ENCODE measurements around the gene EIF2D.
A peak's percentile ranks its signal among the peaks of the same experiment; 100 is the strongest.
"Not testable (repeated sequence)": the region's sequence is repeated elsewhere in the genome, so short reads cannot be mapped to it uniquely, and the experiment has no call there.

EIF2D gene

GRCh38 chr1:206612129-206612876 lies at the start of gene EIF2D:
EIF2D (minus strand) TSS chr1:206612465; CDS start chr1:206612342, 123 bp downstream.
- peak; percentile 96 for DNase-seq

- DNase-seq: no peak
Measured at GRCh38 chr1:206661161-206661820, 49.0 kb upstream of the EIF2D start.

GRCh38 chr1:206660136-206660535 lies 47.9 kb upstream of the EIF2D start:
- no peak for DNase-seq

- no peak for DNase-seq
Measured at GRCh38 chr1:206658981-206659273, 46.7 kb upstream of the EIF2D start.

GRCh38 chr1:206658264-206658980 lies 46.2 kb upstream of the EIF2D start:
- DNase-seq: peak; percentile 60 to 69

GRCh38 chr1:206657751-206658150 lies 45.5 kb upstream of the EIF2D start:
- DNase-seq: no peak

- no peak for DNase-seq
Measured at GRCh38 chr1:206656936-206657335, 44.7 kb upstream of the EIF2D start.

- DNase-seq: no peak
Measured at GRCh38 chr1:206655471-206655882, 43.2 kb upstream of the EIF2D start.

- DNase-seq: no peak
Measured at GRCh38 chr1:206654828-206655227, 42.6 kb upstream of the EIF2D start.

- no peak for DNase-seq
Measured at GRCh38 chr1:206653715-206654459, 41.6 kb upstream of the EIF2D start.

- no peak for DNase-seq
Measured at GRCh38 chr1:206651958-206652890, 40.0 kb upstream of the EIF2D start.

- DNase-seq: no peak
Measured at GRCh38 chr1:206651014-206651413, 38.7 kb upstream of the EIF2D start.

- no peak for DNase-seq
Measured at GRCh38 chr1:206649261-206649921, 37.1 kb upstream of the EIF2D start.

GRCh38 chr1:206647224-206647623 lies 35.0 kb upstream of the EIF2D start:
- no peak for DNase-seq

GRCh38 chr1:206646504-206646903 lies 34.2 kb upstream of the EIF2D start:
- DNase-seq: no peak

- DNase-seq: no peak
Measured at GRCh38 chr1:206643118-206643698, 30.9 kb upstream of the EIF2D start.

GRCh38 chr1:206642074-206642473 lies 29.8 kb upstream of the EIF2D start:
- DNase-seq: not testable (repeated sequence)

GRCh38 chr1:206637605-206638004 lies 25.3 kb upstream of the EIF2D start:
- DNase-seq: no peak

- no peak for DNase-seq
Measured at GRCh38 chr1:206636671-206637070, 24.4 kb upstream of the EIF2D start.

- DNase-seq: no peak
Measured at GRCh38 chr1:206635978-206636345, 23.7 kb upstream of the EIF2D start.

Data from activated CD4-positive, alpha-beta T cell treated with anti-CD3 and anti-CD28 coated beads, Interleukin-2, amount 50 U/mL, for 48 hours (primary cell).